Hematopoietic multipotent progenitor cell treated with erythropoietin and hydrocortisone succinate and interleukin-3 and kit ligand, for 8 days (in vitro differentiated cells): ENCODE measurements around the gene SLC51A.
"Not testable (repeated sequence)": the region's sequence is repeated elsewhere in the genome, so short reads cannot be mapped to it uniquely, and the experiment has no call there.

ENCODE experiments used
- DNase-seq: peaks from one replicate; pipeline ENCODE4 v3.0.0-alpha.2; 2015

The SLC51A gene

GRCh38 chr3:196244166-196244565 is 27.8 kb downstream of the SLC51A start:
- DNase-seq = not testable (repeated sequence)

- DNase-seq = no peak
Measured at GRCh38 chr3:196246612-196247308, 30.4 kb downstream of the SLC51A start.

GRCh38 chr3:196251918-196252317 is 35.6 kb downstream of the SLC51A start:
- DNase-seq = no peak

- no peak for DNase-seq
Measured at GRCh38 chr3:196254376-196255283, 38.3 kb downstream of the SLC51A start.

- no peak for DNase-seq
Measured at GRCh38 chr3:196255776-196256175, 39.4 kb downstream of the SLC51A start.

- DNase-seq = no peak
Measured at GRCh38 chr3:196260784-196261183, 44.5 kb downstream of the SLC51A start.

GRCh38 chr3:196263819-196264218 is 47.5 kb downstream of the SLC51A start:
- no peak for DNase-seq

- DNase-seq = peak; percentile 71
Measured at GRCh38 chr3:196268284-196269163, 52.2 kb downstream of the SLC51A start.

- no peak for DNase-seq
Measured at GRCh38 chr3:196270499-196270898, 54.2 kb downstream of the SLC51A start.

GRCh38 chr3:196272826-196273225 is 56.5 kb downstream of the SLC51A start:
- DNase-seq = no peak

GRCh38 chr3:196273655-196274054 is 57.3 kb downstream of the SLC51A start:
- no peak for DNase-seq

- DNase-seq = peak; percentile 85
Measured at GRCh38 chr3:196274585-196274984, 58.3 kb downstream of the SLC51A start.

GRCh38 chr3:196275126-196275525 is 58.8 kb downstream of the SLC51A start:
- DNase-seq = no peak

GRCh38 chr3:196280689-196281440 is 64.5 kb downstream of the SLC51A start:
- DNase-seq = no peak

- DNase-seq = no peak
Measured at GRCh38 chr3:196281962-196282361, 65.6 kb downstream of the SLC51A start.
